ENCODE results near the gene SYNJ2. TPM values are rescaled to one million over a fixed set of nuclear protein-coding genes. Genes with fewer than 3 reads are reported as not detected.
A peak's percentile ranks its signal among the peaks of the same experiment; 100 is the strongest.

Gene SYNJ2
- total RNA-seq, 1 donor from 2014 or later, result 23.6 TPM

- no peak for DNase-seq (ENCODE audit: low spot score)
Measured at GRCh38 chr6:158056804-158057203, 75.1 kb downstream of the SYNJ2 start.

DNA sequence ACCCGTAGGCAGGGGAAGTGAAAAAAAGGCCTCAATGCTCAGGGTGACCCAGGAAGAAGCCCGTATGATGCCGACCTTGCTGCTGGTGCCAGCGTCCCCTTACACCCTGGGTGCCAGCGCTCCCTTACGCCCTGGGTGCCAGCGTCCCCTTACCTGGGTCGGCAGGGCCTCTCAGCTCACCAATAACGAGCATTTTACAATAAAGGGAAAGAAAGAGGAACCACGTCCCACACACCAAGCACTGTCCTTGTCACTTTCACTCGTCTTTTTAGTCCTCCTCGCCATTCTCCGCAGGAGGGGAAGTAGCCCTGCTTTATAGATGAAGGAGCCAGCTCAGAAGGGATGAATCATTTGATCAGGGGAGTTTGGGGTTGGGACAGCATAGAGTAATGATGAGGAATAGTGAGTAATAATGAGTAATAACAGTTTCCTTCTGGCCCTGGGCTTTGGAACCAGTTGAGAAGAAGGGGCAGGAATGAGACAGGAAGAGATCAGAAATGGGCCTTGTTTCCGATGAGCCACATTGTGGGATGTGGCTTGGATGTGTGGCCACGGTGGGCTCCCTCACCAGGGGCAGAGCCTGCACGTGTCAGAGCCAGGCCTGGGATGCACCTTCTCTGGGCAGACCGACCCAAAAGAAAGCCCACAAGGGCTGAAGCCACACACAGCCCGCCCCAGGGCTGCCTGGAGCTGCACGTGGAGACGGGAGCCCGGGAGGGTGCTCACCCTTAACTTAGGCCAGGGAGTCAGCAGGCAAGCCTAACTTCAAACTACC, 75.7 kb downstream of the SYNJ2 start:
- DNase-seq (ENCODE audit: low spot score), result no peak

- no peak for DNase-seq (ENCODE audit: low spot score)
Measured at GRCh38 chr6:158058171-158058651, 76.5 kb downstream of the SYNJ2 start.

DNA sequence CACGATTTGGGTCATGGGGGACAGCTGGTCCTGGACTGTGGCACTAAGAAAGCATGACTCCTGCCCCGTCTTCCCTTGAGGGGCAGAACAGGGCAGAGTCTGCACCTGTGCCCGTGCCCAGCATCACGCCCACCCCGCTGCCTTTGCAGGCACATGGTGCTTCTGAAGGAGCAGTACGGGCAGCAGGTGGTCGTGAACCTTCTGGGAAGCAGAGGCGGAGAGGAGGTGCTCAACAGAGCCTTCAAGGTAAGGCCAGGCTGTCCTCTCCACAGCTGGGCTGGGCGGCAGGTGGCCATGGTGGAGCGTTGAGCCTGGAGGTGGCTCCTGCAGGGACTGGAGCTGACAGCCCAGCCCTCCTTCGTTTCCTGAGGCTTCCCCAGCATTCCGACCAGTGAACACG, 77.4 kb downstream of the SYNJ2 start:
- DNase-seq (ENCODE audit: low spot score), result no peak

DNA sequence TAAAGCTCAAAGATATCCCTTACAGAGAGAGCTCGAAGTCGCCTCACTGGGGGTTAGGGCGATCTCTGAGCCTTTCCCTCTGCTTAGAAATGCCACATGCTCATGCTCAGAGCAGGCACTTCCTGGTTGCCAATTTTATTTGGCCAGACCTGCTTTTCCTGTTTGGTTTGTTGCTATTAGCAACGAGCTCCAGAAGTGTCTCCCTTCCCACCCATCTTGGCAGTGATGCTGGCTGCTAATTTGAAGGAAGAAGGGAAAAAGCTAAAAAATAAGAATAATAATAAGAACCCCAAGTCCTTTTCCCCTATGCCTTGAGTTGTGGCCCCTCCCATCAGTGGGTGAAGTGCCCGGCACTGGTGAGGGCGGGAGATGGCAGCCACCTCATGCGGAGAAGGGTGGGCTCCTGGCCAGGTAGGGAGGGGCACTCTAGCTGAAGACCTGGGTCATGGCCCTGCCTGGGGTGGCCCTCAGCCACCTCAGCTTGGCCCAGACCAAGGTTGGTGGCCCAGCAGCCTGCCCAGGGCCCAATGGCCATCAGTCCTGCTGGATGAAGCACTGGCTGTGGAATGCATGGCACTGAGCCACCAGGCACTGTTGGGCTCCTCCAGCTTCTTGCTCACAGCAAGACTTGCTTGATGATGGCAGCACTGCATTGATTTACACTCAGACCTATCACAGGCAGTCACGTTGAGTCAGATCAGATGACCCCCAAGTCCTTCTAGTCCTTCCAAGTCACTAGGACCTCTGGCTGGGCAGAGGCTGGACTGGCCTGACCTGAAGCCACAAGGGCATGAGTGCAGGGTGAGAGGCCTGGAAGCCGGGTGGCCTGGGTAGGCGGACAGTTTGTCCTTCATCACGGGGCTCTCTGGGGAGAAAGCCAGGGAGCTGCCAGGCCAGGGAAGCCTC, 79.0 kb downstream of the SYNJ2 start:
- DNase-seq (ENCODE audit: low spot score), result peak; percentile 88

- no peak for DNase-seq (ENCODE audit: low spot score)
Measured at GRCh38 chr6:158061361-158061708, 79.7 kb downstream of the SYNJ2 start.

DNA sequence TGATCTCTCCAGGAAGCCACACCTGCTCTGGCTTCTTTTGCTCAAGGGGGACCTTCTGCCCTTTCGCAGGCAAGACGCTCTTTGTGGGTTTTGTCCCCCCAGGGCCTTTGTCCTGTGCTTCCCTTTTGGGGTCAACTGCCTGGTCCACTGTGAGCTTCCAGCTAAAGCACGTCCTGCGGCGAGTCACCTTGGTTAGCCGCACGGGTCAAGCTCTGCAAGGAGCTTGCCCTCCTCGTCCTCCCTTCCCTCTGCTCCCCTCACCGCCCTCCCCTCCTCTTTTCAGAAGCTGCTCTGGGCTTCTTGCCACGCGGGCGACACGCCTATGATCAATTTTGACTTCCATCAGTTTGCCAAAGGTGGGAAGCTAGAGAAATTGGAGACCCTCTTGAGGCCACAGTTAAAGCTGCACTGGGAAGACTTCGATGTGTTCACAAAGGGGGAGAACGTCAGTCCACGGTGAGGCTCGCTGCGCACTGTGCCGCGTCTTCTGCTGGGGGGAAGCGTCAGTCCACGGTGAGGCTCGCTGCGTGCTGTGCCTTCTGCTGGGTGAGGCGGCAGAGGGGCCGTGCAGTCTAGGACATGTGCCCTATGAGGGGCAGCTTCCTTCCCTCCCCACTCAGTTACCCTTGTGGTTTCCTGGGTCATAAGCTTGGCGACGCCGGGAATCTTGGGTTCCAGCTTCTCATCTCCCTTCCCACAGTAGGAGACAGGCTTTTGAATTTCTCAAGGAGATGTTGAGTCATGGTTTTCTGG, 80.2 kb downstream of the SYNJ2 start:
- no peak for DNase-seq (ENCODE audit: low spot score)

GRCh38 chr6:158063736-158064135, 82.1 kb downstream of the SYNJ2 start:
- no peak for DNase-seq (ENCODE audit: low spot score)

- no peak for DNase-seq (ENCODE audit: low spot score)
Measured at GRCh38 chr6:158064725-158065251, 83.1 kb downstream of the SYNJ2 start.

DNA sequence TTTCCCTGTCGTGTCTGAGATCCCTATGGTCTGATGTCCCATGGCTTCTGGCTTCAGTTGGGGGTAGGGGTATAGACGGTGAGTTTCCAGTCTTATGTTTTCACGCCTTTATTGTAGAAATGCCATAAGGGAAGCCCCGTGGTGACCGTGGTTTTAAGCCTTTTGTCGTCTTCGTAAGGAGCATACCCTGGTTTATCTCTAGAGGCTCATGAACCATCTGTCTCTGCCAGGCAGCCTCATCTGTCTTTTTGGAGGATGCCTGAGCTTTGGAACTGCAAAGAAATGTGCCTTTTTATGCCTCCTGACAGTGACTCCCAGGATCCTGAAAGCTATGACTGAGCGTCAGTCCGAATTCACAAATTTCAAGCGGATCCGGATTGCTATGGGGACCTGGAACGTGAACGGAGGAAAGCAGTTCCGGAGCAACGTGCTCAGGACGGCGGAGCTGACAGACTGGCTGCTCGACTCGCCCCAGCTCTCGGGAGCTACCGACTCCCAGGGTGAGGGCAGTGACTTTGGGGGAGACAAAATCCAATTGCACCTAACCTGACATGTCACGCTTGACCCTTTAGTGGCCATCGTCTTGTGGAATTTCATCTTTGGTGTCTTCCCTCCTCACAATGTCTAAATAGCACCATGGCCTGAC, 84.6 kb downstream of the SYNJ2 start:
- DNase-seq (ENCODE audit: low spot score), result no peak

- no peak for DNase-seq (ENCODE audit: low spot score)
Measured at GRCh38 chr6:158067436-158068015, 85.9 kb downstream of the SYNJ2 start.

DNA sequence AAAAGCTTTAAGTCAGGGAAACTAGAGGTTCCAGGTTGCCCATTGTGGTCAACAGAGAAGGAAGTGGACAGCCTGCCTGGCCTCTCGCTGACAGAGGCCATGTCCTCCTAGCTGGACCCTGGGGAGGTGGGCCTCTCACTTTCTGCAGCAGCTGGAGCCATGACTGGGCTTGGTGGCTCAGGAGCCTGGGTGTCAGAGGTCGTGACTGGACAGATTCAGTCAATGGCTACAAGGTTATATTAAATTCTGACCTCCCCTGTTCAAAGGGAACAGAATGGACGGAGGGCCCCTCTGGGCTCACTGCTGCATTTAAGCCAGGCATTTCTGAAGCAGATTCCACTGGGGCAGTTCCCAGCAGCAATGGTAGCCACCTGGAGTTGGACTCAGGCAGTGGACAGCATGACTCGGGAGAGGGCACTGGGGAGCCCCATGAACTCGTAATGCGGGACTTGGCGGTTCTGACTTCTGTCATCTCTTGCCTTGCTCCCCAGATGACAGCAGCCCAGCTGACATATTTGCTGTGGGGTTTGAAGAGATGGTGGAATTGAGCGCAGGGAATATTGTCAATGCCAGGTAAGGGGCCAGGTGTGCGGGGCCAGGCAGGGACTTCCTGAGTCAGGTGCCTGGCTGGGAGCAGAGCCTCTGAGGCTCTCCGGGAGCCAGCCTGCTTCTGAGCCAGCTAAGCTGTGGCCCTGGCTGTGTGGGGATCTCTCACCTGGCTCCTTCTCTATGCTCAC, 86.7 kb downstream of the SYNJ2 start:
- no peak for DNase-seq (ENCODE audit: low spot score)

GRCh38 chr6:158068893-158069799, 87.5 kb downstream of the SYNJ2 start:
- peak; percentile 89 for DNase-seq (ENCODE audit: low spot score)

GRCh38 chr6:158069800-158070195, 88.1 kb downstream of the SYNJ2 start:
- no peak for DNase-seq (ENCODE audit: low spot score)

- DNase-seq (ENCODE audit: low spot score), result no peak
Measured at GRCh38 chr6:158070513-158070912, 88.8 kb downstream of the SYNJ2 start.

GRCh38 chr6:158071121-158072082, 89.7 kb downstream of the SYNJ2 start:
- no peak for DNase-seq (ENCODE audit: low spot score)

DNA sequence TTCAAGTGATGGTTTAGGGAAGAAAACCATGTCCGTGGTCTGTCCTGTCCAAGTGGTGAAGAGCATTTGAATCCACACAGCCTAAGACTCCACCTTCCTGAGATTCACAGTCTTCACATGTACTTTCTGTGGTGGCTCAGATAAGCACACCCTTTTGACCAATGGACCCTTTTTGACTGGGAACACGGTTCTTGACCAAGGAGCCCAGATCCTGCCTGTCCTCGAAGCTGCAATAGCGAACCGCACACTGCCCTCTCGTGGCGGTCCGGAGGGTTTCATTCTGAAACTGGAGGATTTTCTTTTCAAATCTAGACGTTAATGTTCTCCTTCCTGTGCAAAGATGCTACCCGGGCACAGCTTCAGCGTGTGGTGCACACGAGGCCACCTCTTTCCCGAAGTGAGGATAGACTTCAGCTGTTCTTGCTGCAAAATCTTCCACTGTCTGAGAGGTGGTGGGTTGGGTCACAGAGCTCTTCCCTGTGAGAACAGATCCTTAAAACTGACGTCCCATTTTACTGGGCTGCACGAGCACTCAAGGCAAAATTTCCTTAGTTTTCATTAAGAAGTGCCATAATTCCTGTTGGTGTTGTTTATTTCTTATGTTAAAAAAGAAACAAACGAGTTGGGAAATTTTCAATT, 90.5 kb downstream of the SYNJ2 start:
- peak; percentile 80 for DNase-seq (ENCODE audit: low spot score)
